H1 (cell line): Measurements from ENCODE around the gene PGM2L1.

Source experiments
- CTCF ChIP-seq, 3 experiments: IDR thresholded peaks; 1 replicate in 2 of 3; 2 replicates in 1 of 3; pipeline versions ENCODE4 v1.5.1 to v1.6.1; 2011; ENCODE audit warnings: low read length in 3 of 3, mild to moderate bottlenecking in 3 of 3, inconsistent platforms in 2 of 3, low read depth in 1 of 3, moderate library complexity in 1 of 3; ENCODE audit not compliant: insufficient read depth in 1 of 3; ENCODE audit errors: control extremely low read depth in 1 of 3
- EZH2 ChIP-seq: fragments of 200-600 bp; sonication (generic); IDR thresholded peaks from 2 replicates; pipeline ENCODE4 v1.7.1; 2012; ENCODE audit warnings: low read depth, mild to moderate bottlenecking, moderate library complexity, low read length, inconsistent platforms; ENCODE audit not compliant: severe bottlenecking
- POLR2A ChIP-seq, 2 experiments: IDR thresholded peaks; 1 replicate in 1 of 2; 2 replicates in 1 of 2; pipeline ENCODE4 v1.6.1; 2011; ENCODE audit warnings: low read depth in 2 of 2, low read length in 2 of 2, mild to moderate bottlenecking in 2 of 2; ENCODE audit errors: control extremely low read depth in 1 of 2
- POLR2AphosphoS5 ChIP-seq: IDR thresholded peaks from 2 replicates; pipeline ENCODE4 v1.6.1; 2011; ENCODE audit warnings: low read depth, low read length

GRCh38 chr11:74380746-74381439, 17.3 kb downstream of the PGM2L1 start:
- TF ChIP-seq POLR2A (IDR thresholded peaks at IDR 0.05; ENCODE audit: control extremely low read depth in 1 of 2, low read depth in 2 of 2, low read length in 2 of 2) (no peak), POLR2AphosphoS5 (no peak), EZH2 (no peak), CTCF (IDR thresholded peaks at IDR 0.05; ENCODE audit: control extremely low read depth in 1 of 3, insufficient read depth in 1 of 3, low read depth in 1 of 3, low read length in 3 of 3) (no peak)
